HG02981 (cell line): ENCODE results near the gene DYSF.

ENCODE experiments used
- ATAC-seq: cut with Tn5 transposase; IDR thresholded peaks from one replicate; pipeline ENCODE4 v1.9.1; 2021; ENCODE audit warnings: mild to moderate bottlenecking, moderate library complexity; ENCODE audit not compliant: unreplicated experiment

Gene DYSF

GRCh38 chr2:71667256-71668182 is 214.2 kb downstream of the DYSF start:
- ATAC-seq, result no peak

DNA sequence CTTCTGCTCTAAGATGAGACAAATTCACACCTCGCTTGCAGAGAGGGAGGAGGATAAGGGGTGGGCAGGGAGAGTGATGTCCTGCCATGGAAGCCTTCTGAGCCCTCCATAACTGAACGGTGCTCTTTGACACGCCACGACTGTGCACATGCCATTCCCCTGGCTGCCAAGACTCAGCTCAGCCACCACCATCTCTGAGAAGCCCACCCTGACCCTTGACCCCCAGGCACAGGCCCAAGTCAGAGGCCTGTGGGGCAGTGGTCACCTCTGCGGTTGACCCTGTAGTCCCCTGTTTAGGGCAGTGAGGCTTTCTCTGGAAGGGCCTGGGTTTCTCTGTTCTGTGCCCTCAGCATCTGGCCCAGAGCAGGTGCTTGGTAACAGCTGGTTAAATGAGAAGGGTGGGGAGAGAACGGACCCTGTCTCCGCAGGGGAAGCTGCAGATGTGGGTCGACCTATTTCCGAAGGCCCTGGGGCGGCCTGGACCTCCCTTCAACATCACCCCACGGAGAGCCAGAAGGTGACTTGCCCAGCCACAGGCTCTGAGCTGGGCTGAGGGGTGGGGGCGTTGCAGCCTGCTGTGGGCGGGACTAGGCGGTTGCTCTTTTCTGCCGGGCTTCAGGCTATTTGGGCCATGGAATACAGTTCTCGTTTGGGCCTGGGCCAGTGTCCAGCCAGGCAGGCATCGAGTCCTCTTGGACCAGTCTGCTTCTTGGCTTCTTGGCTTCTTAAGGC is 215.1 kb downstream of the DYSF start:
- ATAC-seq, result no peak

DNA sequence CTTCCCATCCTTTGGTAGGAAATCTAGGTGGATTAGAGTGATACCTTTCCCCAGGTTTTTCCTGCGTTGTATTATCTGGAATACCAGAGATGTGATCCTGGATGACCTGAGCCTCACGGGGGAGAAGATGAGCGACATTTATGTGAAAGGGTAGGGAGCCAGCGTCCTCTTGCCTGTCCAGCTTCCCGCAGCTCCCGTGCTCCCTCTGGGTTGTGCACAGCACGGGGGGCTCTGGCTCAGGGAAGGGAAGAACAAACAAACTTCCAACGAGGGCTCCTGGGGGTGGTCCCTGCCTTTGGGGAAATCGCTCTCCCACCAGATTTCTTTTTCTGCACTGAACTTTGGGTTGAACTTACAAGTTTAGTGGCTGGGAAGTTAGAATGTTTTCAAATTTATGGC is 215.7 kb downstream of the DYSF start:
- ATAC-seq, result no peak

- no peak for ATAC-seq
Observed at GRCh38 chr2:71669628-71670429, 216.5 kb downstream of the DYSF start.

DNA sequence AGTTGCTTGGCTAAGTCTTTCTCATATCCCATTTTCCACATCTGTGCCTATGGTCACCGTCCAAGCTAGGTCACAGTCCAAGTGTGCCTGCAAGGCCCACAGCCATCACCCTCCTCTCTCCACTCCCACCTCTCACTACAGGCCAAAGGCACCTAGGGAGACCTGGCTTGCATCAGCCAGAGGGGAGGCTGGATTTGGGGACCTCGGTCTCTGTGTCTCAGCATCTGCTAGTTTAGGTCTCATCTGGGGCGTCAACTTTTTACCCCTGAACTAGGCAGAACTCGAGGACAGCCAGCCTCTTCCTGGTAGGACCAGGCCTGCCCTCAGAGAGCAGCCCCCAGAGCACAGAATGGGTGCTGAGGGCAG is 217.1 kb downstream of the DYSF start:
- ATAC-seq, result no peak

DNA sequence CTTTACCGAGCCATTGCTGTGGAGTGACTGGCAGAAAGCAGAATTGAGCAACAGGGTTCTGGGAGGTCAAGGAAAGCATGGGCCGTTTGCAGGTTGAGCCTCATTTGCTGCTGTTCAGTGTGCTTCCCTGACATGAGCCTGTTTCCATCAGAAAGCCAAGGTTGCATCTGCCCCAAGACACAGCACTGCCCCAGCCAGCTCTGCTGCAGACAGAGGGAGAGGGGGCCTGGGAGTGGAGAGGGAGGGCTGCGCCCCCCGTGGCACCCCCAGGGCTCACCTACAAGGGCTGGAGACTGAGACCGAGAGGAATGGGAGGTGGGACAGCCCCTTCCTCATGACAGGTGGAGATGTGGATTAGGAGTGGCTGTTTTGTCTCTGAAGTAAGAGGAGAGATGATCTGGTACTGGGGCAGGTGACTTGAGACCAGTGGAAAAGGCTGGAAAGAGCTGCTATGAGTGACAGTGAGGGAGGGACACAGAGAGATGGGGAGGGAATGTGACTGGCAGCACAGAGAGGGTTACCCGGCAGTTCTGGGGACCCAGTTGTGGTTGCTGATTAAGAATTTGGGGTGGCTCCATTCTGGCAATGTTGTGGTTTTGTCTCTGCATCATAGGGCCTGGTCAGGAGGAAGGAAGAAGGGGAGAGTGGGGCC is 218.0 kb downstream of the DYSF start:
- ATAC-seq, result no peak

DNA sequence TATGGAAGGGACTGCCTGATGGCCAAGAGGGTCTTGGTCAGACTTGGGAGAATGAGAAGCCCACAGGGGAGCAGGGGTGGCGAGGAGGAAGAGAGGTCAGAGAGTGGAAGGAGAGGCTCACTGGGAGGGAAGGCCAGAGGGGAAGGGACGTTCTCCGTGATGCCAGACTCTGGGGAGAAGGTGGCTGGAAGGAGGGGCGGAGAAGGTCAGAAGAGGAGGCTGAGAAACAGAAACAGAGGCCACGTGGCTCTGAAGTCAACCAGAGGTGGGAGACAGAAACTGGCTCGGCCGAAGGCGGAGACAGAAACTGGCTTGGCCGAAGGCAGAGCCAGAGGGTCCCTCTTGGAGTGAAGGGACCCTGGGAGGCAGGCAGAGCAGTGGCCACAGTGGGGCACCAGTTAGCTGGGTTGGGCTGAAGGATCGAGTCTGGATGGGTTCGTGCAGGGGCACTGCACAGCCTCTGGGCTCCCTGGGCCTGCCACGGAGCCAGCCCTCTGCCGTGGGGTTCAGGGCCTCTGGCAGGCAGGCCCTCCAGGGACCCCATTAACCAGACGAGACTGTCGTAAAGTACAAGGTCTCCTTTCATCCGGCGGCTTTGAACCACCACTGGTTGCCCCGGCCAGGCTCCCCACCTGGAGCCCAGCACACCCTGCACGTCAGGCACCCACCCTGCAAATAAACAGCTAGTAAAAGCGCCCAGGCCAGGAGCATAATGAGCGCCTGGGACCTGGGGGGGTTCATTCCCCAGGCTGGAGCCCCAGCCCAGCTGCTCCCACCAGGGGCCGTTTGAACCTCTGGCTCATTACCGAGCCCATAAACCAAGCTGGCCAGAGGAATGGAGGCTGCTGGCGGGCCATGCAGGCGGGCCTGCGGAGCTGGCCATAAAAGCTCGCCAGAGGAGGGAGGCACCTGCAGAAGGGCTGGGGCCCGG is 218.8 kb downstream of the DYSF start:
- no peak for ATAC-seq

DNA sequence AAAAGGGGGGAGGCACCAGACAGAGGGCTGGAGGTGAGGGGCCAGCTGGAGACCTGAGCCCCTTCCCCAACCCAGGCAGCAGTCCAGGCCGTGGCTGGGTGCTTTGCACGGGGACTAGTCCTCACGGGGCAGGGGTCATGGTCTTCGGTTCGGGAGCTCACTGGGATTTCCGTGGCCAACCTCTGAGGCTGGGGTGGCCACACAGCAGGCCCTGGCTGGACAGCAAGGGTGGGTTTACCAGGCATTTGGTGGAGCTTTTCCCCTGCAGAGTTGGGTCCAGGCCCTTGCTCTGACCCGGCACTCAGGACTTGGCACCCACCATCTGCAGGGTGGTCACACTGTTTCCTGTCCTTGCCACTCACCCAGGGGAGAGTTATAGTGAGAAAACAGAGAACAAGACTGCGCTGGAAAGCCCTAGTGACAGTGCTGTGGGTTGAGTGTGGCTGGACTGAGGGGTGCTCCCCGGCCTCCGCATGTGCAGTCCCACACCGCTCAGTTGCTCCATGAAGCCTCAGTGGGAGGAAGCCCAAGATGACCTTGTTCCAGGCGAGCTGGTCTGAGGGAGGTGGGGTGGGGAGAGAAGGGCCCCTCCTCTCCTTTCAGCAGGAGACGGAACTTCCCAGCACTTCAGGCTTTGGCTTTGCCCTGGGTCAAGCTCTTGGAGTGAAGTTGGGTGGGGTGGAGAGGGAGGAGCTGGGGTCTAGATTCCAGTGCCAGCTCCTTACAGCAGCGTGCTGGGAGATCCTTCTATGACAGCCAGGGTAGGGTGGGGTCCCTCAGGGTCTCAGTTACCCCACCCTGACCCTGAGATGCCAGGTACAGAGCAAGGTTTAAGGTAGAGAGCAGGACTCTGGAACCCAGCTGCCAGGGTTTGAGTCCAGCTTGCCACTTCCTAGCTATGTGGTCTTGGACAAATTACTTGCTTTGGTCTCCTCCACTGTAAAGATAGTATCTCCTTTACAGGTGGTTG is 219.8 kb downstream of the DYSF start:
- ATAC-seq, result no peak

- ATAC-seq, result no peak
Observed at GRCh38 chr2:71674158-71674851, 220.9 kb downstream of the DYSF start.

DNA sequence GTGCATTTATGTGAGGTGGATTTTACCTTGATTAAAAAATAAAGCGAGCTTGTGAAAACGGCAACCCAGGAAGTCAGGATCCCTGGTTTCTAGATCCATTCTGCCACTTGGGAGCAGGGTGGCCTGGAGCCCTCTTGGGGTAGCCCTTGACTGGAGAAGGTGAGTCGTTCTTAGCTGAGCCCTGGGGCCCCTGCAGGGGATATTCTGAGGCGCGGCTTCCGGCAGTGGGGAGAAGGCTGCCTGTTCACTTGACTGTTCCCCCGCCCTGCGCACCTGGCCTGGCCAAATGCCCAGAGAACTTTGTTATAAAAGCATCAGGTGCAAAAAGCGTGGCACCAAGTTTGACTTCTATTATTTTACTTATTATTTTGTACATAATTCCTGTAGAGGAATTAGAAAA is 221.9 kb downstream of the DYSF start:
- no peak for ATAC-seq

DNA sequence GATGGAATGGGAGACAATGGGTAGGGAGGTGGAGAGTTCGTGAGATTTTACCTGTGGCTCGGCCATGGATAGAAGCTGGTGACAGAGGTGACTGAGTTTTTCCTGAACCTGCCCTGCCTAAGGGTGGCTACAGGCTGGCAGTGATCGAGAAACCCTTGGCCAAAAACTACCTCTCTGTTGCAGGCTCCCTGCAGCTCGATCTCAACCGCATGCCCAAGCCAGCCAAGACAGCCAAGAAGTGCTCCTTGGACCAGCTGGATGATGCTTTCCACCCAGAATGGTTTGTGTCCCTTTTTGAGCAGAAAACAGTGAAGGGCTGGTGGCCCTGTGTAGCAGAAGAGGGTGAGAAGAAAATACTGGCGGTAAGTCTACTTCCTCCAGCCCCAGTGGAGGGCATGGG is 225.5 kb downstream of the DYSF start:
- ATAC-seq, result no peak

DNA sequence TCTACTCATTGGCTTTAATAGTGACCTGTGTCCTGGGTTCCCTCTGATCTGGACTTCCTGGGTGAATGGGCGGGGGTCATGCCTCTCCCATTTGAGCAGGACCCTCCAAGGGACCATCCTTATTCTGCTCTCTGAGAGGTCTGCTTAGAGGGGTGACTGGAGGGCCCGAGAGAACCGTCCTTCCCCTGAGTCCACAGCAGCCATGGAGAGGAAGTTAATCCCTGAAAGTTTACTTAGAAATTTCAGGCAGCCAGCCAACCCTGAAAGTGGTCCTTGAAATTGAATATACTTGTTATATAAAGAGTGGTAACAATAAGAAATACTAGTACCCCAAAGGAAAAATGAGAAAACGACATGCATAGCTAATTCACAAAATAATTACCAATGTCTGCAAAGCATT is 226.1 kb downstream of the DYSF start:
- no peak for ATAC-seq

GRCh38 chr2:71680925-71681324 is 227.6 kb downstream of the DYSF start:
- ATAC-seq, result no peak

DNA sequence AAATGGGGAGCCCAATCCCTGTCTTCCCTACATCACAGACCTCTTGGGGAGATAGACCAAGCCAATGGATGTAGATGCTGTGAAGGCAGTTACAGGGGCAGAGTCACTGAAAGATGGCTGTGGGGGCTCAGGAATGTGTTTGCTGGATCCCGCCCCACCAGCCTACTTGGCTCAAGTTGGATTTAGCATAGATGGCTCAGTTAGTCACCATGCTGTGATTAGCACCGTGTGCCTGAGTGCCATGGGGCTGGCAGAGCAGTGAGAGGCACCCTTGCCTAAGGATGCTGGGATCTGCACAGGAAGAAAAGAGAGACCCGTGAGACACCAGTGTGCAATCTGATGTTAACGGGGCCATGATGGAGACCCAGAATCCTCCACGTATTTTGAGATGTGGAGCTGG is 228.3 kb downstream of the DYSF start:
- no peak for ATAC-seq

DNA sequence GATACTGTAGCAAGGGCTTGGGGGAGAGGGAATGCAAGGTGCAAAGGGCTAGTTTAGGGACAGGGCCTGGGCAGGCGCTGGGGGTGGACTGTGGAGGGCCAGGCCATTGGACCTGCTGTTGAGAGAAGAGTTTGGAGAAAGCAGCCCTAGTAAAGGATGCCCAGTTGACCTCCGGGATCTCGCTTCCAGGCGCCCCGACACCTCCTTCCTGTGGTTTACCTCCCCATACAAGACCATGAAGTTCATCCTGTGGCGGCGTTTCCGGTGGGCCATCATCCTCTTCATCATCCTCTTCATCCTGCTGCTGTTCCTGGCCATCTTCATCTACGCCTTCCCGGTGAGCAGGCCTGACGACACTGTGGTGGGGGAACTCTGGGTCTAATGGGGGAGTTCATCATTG is 229.0 kb downstream of the DYSF start:
- ATAC-seq, result no peak

DNA sequence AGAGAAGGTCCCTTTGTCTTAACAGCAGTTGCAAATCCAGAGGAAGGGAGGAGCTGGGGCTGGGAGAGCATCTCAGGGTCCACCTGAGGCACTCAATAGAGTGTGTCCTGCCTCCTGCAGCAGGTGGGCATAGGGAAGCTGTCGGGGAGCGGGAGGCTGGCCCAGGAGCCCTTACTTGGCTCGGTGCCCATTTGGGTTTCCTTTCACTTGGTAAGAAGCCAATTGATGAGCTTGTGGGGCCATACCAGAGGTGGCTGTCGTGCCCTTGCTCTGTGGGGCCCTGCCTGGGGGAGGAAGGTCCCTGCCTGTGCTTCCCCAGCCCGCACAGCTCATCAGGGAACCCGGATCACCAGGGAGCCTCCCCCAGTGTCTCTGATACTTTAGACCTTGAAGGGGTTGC is 229.7 kb downstream of the DYSF start:
- no peak for ATAC-seq

DNA sequence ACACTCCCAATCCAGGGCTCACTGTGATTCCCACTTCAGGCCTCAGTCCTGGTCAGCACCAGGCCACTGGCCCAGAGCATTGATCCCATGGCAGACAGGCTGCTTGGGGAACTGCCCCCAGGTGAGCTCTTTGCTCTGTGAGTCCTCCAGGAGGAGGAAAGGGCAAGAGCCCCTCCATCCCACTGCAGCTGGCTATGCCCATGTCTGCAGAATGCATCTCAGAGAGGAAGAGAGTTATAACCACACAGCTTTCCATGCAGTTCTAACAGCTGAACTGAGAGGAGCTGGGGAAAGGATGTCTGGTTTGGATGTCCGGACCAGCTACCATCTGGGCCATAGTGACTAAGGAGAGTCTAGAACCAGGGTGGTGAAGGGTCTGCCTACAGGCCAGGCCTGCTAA is 230.3 kb downstream of the DYSF start:
- ATAC-seq, result no peak
